Heart left ventricle (tissue), 16 donors: ENCODE measurements around the gene CALCR. TPM values are rescaled to one million over a fixed set of nuclear protein-coding genes. Genes with fewer than 3 reads are reported as not detected.

Source experiments
- ATAC-seq, 4 donors: fragments of 200-7000 bp; cut with Tn5 transposase; one replicate each; pipeline ENCODE4 v1.9.1; 2020 to 2022; ENCODE audit warnings: moderate library complexity in 4 of 4, mild to moderate bottlenecking in 3 of 4, moderate number of reproducible peaks in 1 of 4
- DNase-seq, 5 donors: peaks; one replicate each; pipeline ENCODE4 v3.0.0-alpha.2; 2020
- H3K27ac ChIP-seq, 12 donors: fragments of 200-600 bp; sonication (generic) in 4 of 12; one replicate each; pipeline versions ENCODE4 v1.5.0 to v1.8.0; 2016 to 2022; ENCODE audit warnings: mild to moderate bottlenecking in 2 of 12
- H3K27me3 ChIP-seq, 9 donors: fragments of 200-600 bp; sonication (generic) in 2 of 9; one replicate each; pipeline versions ENCODE4 v1.5.1 to v1.8.0; 2016 to 2022; ENCODE audit warnings: mild to moderate bottlenecking in 3 of 9
- H3K36me3 ChIP-seq, 9 donors: fragments of 200-600 bp; sonication (generic) in 2 of 9; one replicate each; pipeline versions ENCODE4 v1.5.0 to v1.8.0; 2018 to 2022; ENCODE audit warnings: mild to moderate bottlenecking in 2 of 9
- H3K4me1 ChIP-seq, 12 donors: fragments of 200-600 bp; sonication (generic) in 4 of 12; one replicate each; pipeline versions ENCODE4 v1.5.0 to v1.8.0; 2016 to 2022; ENCODE audit warnings: mild to moderate bottlenecking in 3 of 12
- H3K4me3 ChIP-seq, 12 donors: fragments of 200-600 bp; sonication (generic) in 4 of 12; one replicate each; pipeline versions ENCODE4 v1.5.0 to v1.8.0; 2017 to 2022; ENCODE audit warnings: mild to moderate bottlenecking in 9 of 12, moderate library complexity in 4 of 12
- H3K9me3 ChIP-seq, 12 donors: fragments of 200-600 bp; sonication (generic) in 4 of 12; one replicate each; pipeline versions ENCODE4 v1.5.0 to v1.8.0; 2016 to 2022; ENCODE audit warnings: mild to moderate bottlenecking in 1 of 12
- POLR2A ChIP-seq, 2 donors: fragments of 450-650 bp; IDR thresholded peaks; one replicate each; pipeline ENCODE4 v1.6.1; 2017; ENCODE audit warnings: antibody characterized with exemption in 2 of 2, mild to moderate bottlenecking in 2 of 2, moderate library complexity in 2 of 2
- WGBS, 4 donors: extraction: QIAGEN DNeasy Blood & Tissue Kit in 2 of 4; methylation state at CpG; one replicate each; pipeline versions ENCODE4 v1.1.5 to v1.1.7; 2013 to 2018; 5-methylcytosine and 5-hydroxymethylcytosine counted together
- intact Hi-C, 10 donors: fragments of 100-400 bp; cut with DNase I; formaldehyde crosslinking; loops; one replicate each; pipeline versions ENCODE4 v1.11.1 to v1.14.2; 2022
- polyA plus RNA-seq, 2 donors: library from polyadenylated mRNA; stranded (reverse); fragments of 200-250 nt; gene quantifications; one replicate each; pipeline ENCODE4 v1.2.3, GENCODE V29; 2013
- total RNA-seq, 9 donors: library from RNA; depleted of rRNA in 2 of 9; stranded (reverse); fragments of >200 nt in 2 of 9; fragmentation: NEBNext Ultra II Directional in 3 of 9; extraction: Animal tissue kit (Norgen Biotek cat#: 25700) in 3 of 9; gene quantifications; one replicate each; pipeline versions ENCODE4 v1.1.0 to v1.2.4, GENCODE V29; 2016 to 2023
- TF ChIP-seq, protein P1 (sequence below), 12 donors: fragments of 200-600 bp; sonication (generic) in 4 of 12; IDR thresholded peaks; one replicate each; pipeline versions ENCODE4 v1.5.0 to v1.8.0; 2018 to 2022; ENCODE audit warnings: antibody characterized with exemption in 12 of 12, mild to moderate bottlenecking in 5 of 12
- donor health status: ischemic (EF 13 %, LVEDD 7.1; RV severe dilation, severe dysfunction).
- donor health status: healthy with polysubstance abuse.
- donor health status: DM: no; HTN: yes; CAD: no.
- donor health status: DM: no; HTN: no; CAD: no.
- donor health status: ischemic (EF 25% LVEDD 6.9; RV normal size, moderate dysfunction).
- donor health status: ischemic (EF 25% LVEDD 5.7; RV mildly dilated, moderate dysfunction).
- donor health status: healthy.
- donor health status: DM: yes; HTN: yes; CAD: no.
- donor health status: ischemic (EF 35%, LVEDD 5.7; RV mildly dilated, moderate dysfunction).
- donor health status: nonischemic (EF 11% LVEDD 7.7; RV severe dilation, severe dysfunction).
- donor health status: DM: yes; HTN: yes; CAD: no.
- donor health status: PGD.
- donor health status: ischemic (EF 29% LVEDD 5.4; RV normal size, mild dysfunction).
- donor health status: nonischemic (EF 23%, LVEDD 6.1; RV moderate dilation, normal function).

CALCR gene
- total and polyA plus RNA-seq, 11 donors, result 0.17 to 0.18 TPM; not detected in 9

- DNase-seq, result no peak
- no peak overlapping the region for H3K27ac ChIP-seq
- intact Hi-C loops, result no loop called here
- no peaks in the 10 kb centered on the region for H3K9me3 ChIP-seq
- TF ChIP-seq POLR2A (IDR thresholded peaks at IDR 0.05), result no peak
- TF ChIP-seq, protein P1, sequence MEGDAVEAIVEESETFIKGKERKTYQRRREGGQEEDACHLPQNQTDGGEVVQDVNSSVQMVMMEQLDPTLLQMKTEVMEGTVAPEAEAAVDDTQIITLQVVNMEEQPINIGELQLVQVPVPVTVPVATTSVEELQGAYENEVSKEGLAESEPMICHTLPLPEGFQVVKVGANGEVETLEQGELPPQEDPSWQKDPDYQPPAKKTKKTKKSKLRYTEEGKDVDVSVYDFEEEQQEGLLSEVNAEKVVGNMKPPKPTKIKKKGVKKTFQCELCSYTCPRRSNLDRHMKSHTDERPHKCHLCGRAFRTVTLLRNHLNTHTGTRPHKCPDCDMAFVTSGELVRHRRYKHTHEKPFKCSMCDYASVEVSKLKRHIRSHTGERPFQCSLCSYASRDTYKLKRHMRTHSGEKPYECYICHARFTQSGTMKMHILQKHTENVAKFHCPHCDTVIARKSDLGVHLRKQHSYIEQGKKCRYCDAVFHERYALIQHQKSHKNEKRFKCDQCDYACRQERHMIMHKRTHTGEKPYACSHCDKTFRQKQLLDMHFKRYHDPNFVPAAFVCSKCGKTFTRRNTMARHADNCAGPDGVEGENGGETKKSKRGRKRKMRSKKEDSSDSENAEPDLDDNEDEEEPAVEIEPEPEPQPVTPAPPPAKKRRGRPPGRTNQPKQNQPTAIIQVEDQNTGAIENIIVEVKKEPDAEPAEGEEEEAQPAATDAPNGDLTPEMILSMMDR (IDR thresholded peaks at IDR 0.05), result no peak
- peaks cover 0 to 8% (median 0%) of the 10 kb centered on the region in 9 donors for H3K27me3 ChIP-seq
- H3K4me1 ChIP-seq, result no peaks in the 10 kb centered on the region
- H3K36me3 ChIP-seq, result no peaks in the 10 kb centered on the region
- WGBS, 4 donors, result 46 to 62% (median 50%) methylated on average over 1 of the region's 1 CpG
- no peak overlapping the region for H3K4me3 ChIP-seq
- ATAC-seq, result no peak
Observed at GRCh38 chr7:93448176-93448575, 126.3 kb downstream of the CALCR start.

- no peak for ATAC-seq
- H3K4me1 ChIP-seq, result no peaks in the 10 kb centered on the region
- peaks cover 0 to 3% (median 0%) of the 10 kb centered on the region in 9 donors for H3K27me3 ChIP-seq
- 74 to 87% (median 80%) methylated on average over 2 of the region's 2 CpGs for WGBS, 4 donors
- H3K27ac ChIP-seq, result no peak overlapping the region
- H3K9me3 ChIP-seq, result no peaks in the 10 kb centered on the region
- intact Hi-C loops, result no loop called here
- no peak for DNase-seq
- H3K4me3 ChIP-seq, result no peak overlapping the region
- no peak for TF ChIP-seq POLR2A (IDR thresholded peaks at IDR 0.05)
- TF ChIP-seq, protein P1 (IDR thresholded peaks at IDR 0.05), result no peak
- no peaks in the 10 kb centered on the region for H3K36me3 ChIP-seq
Observed at GRCh38 chr7:93447509-93447908, 127.0 kb downstream of the CALCR start.

DNA sequence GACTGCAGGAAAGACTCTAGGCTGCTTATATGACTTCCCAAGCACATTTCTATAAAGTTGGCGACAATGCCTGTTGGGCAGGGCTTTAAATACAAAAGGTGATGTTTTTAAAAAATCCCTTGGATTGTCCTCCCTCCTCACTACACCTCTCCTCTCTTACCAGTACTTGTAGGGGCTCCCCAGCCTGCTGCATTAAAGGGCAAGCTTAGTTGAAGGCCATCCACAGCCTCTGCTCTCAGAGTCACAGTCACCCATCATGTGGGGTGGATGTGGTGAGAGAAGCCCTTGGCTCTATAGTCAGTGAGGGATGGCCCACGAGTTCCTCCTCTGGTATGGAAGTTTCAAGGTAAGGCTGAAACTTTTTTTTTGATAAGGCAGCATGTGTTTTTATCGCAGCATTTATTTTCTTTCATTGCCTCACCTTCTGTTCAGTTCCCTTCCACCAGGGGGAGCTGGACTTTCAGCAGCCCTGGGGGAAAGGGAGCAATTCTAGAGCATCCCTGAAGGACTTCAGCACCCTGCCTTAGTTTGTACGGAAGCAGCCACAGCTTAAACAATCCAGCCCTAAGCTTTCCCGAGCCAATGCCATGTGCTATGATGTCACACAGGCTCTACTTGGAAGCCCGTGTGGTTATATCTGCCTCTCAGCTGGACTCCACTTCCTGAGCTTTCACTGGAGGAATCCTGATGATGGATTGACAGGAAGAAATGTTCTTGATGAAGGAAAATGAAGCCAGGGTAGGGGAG is 131.9 kb downstream of the CALCR start:
- ATAC-seq (no peak), DNase-seq (no peak)
- intact Hi-C loops, result no loop called here
- H3K36me3 ChIP-seq, result no peaks in the 10 kb centered on the region
- H3K27ac ChIP-seq, result no peak overlapping the region
- H3K4me1 ChIP-seq, result no peaks in the 10 kb centered on the region
- peaks cover 0 to 4% (median 0%) of the 10 kb centered on the region in 9 donors for H3K27me3 ChIP-seq
- no peaks in the 10 kb centered on the region for H3K9me3 ChIP-seq
- WGBS, 4 donors, result 34 to 40% (median 39%) methylated on average over 6 of the region's 6 CpGs
- H3K4me3 ChIP-seq, result no peak overlapping the region
- no peak for TF ChIP-seq POLR2A (IDR thresholded peaks at IDR 0.05)
- TF ChIP-seq, protein P1 (IDR thresholded peaks at IDR 0.05), result peak in 11 of 12 donors; percentile 10 to 44 (median 35)

DNA sequence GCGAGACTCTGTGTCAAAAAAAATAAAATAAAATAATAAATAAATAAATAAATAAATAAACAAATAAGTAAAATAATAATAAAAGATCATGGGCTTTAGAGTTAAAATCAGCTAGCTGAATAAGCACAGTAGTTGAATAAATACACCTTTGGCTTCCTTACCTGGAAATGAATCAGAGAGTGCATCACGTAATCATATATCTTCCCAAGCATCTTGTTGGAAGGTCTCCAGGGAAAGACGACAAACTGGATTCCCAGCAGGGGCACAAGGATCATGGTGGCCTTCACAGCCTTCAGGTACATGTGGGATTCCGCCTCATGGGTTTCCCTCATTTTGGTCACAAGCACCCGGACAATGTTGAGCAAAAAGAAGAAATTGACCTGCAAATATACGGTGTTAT is 138.7 kb downstream of the CALCR start:
- TF ChIP-seq POLR2A (IDR thresholded peaks at IDR 0.05), result no peak
- TF ChIP-seq, protein P1 (IDR thresholded peaks at IDR 0.05), result no peak
- no peaks in the 10 kb centered on the region for H3K36me3 ChIP-seq
- no peak for DNase-seq

More for the DNA sequence above, 138.7 kb downstream of the CALCR start:
- intact Hi-C loops, result no loop called here
- 91 to 94% (median 92%) methylated on average over 6 of the region's 6 CpGs for WGBS, 4 donors
- no peak for ATAC-seq
- no peaks in the 10 kb centered on the region for H3K27me3 ChIP-seq
- H3K4me1 ChIP-seq, result no peaks in the 10 kb centered on the region
- no peak overlapping the region for H3K27ac ChIP-seq
- no peaks in the 10 kb centered on the region for H3K9me3 ChIP-seq
- no peak overlapping the region for H3K4me3 ChIP-seq
